SU-DHL-6 (cell line): ENCODE data around the gene LRP1B.

Experiments
- EZH2phosphoT487 ChIP-seq: fragments of 200-600 bp; sonication (generic), shearing (Covaris generic); conservative IDR thresholded peaks from 2 replicates; pipeline ENCODE4 v1.6.1; 2018; ENCODE audit warnings: mild to moderate bottlenecking, antibody characterized with exemption, low read length, moderate library complexity, mixed read lengths
- TF ChIP-seq, protein P1 (sequence below): fragments of 200-600 bp; sonication (generic); IDR thresholded peaks from one replicate; pipeline ENCODE4 v1.5.1; 2017; ENCODE audit warnings: antibody characterized with exemption, mild to moderate bottlenecking, low read length, moderate library complexity; ENCODE audit not compliant: insufficient read depth, poor library complexity, severe bottlenecking

- TF ChIP-seq, protein P1, sequence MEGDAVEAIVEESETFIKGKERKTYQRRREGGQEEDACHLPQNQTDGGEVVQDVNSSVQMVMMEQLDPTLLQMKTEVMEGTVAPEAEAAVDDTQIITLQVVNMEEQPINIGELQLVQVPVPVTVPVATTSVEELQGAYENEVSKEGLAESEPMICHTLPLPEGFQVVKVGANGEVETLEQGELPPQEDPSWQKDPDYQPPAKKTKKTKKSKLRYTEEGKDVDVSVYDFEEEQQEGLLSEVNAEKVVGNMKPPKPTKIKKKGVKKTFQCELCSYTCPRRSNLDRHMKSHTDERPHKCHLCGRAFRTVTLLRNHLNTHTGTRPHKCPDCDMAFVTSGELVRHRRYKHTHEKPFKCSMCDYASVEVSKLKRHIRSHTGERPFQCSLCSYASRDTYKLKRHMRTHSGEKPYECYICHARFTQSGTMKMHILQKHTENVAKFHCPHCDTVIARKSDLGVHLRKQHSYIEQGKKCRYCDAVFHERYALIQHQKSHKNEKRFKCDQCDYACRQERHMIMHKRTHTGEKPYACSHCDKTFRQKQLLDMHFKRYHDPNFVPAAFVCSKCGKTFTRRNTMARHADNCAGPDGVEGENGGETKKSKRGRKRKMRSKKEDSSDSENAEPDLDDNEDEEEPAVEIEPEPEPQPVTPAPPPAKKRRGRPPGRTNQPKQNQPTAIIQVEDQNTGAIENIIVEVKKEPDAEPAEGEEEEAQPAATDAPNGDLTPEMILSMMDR: no peak
- no peak for TF ChIP-seq EZH2phosphoT487
Observed at GRCh38 chr2:141517852-141518421, 612.9 kb downstream of the LRP1B start.
